HEK293 (cell line): ENCODE measurements around the gene STIP1.

ENCODE experiments used
- CTCF ChIA-PET: fragments of 350-600 bp; formaldehyde crosslinking; extraction: SDS; loops from one replicate; lab custom pipeline; 2021; ENCODE audit warnings: antibody characterized with exemption; lab: Yijun Ruan, JAX
- POLR2A ChIA-PET: fragments of 300-600 bp; formaldehyde crosslinking; extraction: SDS; loops from one replicate; lab custom pipeline; 2020; ENCODE audit warnings: antibody characterized with exemption, inconsistent platforms; lab: Yijun Ruan, JAX
- H3K27ac ChIP-seq: fragments of 200-500 bp; sonication (Bioruptor generic); 2 replicates; pipeline ENCODE4 v1.5.1; 2014; ENCODE audit warnings: low read depth, low read length, control low read depth, inconsistent platforms; ENCODE audit errors: extremely low read depth
- H3K36me3 ChIP-seq, 2 experiments: fragments of 200-500 bp in 1 of 2; sonication (Bioruptor generic) in 1 of 2; 1 replicate in 1 of 2; 2 replicates in 1 of 2; pipeline ENCODE4 v1.5.1; 2014 to 2017; ENCODE audit warnings: inconsistent platforms in 2 of 2, low read length in 2 of 2; ENCODE audit not compliant: control insufficient read depth in 2 of 2, insufficient read depth in 1 of 2
- H3K4me1 ChIP-seq: fragments of 200-500 bp; sonication (Bioruptor generic); 2 replicates; pipeline ENCODE4 v1.5.1; 2014; ENCODE audit warnings: mild to moderate bottlenecking, low read length, inconsistent platforms; ENCODE audit not compliant: control insufficient read depth, insufficient read depth
- H3K4me3 ChIP-seq: 2 replicates; pipeline ENCODE4 v1.5.1; 2011; ENCODE audit warnings: low read depth, mild to moderate bottlenecking, control low read depth, low read length, moderate library complexity
- H3K9me3 ChIP-seq: fragments of 200-500 bp; sonication (Bioruptor generic); 2 replicates; pipeline ENCODE4 v1.5.1; 2014; ENCODE audit warnings: low read depth, low read length, inconsistent platforms; ENCODE audit not compliant: control insufficient read depth, insufficient read depth
- CTCF ChIP-seq: fragments of 450-650 bp; formaldehyde crosslinking; IDR thresholded peaks from 2 replicates; pipeline ENCODE4 v1.5.1; 2016; ENCODE audit warnings: missing biosample characterization, missing genetic modification characterization
- GLI4 ChIP-seq: fragments of 450-650 bp; formaldehyde crosslinking; IDR thresholded peaks from 2 replicates; pipeline ENCODE4 v1.5.1; 2016; ENCODE audit warnings: missing biosample characterization, missing genetic modification characterization
- GLIS2 ChIP-seq: fragments of 450-650 bp; formaldehyde crosslinking; IDR thresholded peaks from 2 replicates; pipeline ENCODE4 v1.5.1; 2016; ENCODE audit warnings: missing biosample characterization, missing genetic modification characterization
- HIC1 ChIP-seq: fragments of 450-650 bp; formaldehyde crosslinking; IDR thresholded peaks from 2 replicates; pipeline ENCODE4 v1.5.1; 2016; ENCODE audit warnings: missing biosample characterization, missing genetic modification characterization
- KLF9 ChIP-seq: fragments of 450-650 bp; formaldehyde crosslinking; IDR thresholded peaks from 2 replicates; pipeline ENCODE4 v1.5.1; 2016; ENCODE audit warnings: missing biosample characterization, missing genetic modification characterization, low read depth
- REST ChIP-seq: fragments of 450-650 bp; formaldehyde crosslinking; IDR thresholded peaks from 2 replicates; pipeline ENCODE4 v1.5.1; 2016; ENCODE audit warnings: missing biosample characterization, missing genetic modification characterization
- SP3 ChIP-seq: fragments of 450-650 bp; formaldehyde crosslinking; IDR thresholded peaks from 2 replicates; pipeline ENCODE4 v1.5.1; 2016; ENCODE audit warnings: missing biosample characterization, missing genetic modification characterization
- ZBTB17 ChIP-seq: fragments of 450-650 bp; formaldehyde crosslinking; IDR thresholded peaks from 2 replicates; pipeline ENCODE4 v1.5.1; 2016; ENCODE audit warnings: missing biosample characterization, missing genetic modification characterization
- ZBTB26 ChIP-seq: fragments of 450-650 bp; formaldehyde crosslinking; optimal IDR thresholded peaks from 2 replicates; pipeline ENCODE3; 2016; ENCODE audit warnings: missing biosample characterization, mild to moderate bottlenecking, missing genetic modification characterization
- ZEB2 ChIP-seq: fragments of 450-650 bp; formaldehyde crosslinking; IDR thresholded peaks from 2 replicates; pipeline ENCODE4 v1.5.1; 2016; ENCODE audit warnings: missing biosample characterization, missing genetic modification characterization
- ZFHX2 ChIP-seq: fragments of 450-650 bp; formaldehyde crosslinking; conservative IDR thresholded peaks from 2 replicates; pipeline ENCODE4 v1.5.1; 2016; ENCODE audit warnings: missing biosample characterization, missing genetic modification characterization
- ZNF174 ChIP-seq: fragments of 450-650 bp; formaldehyde crosslinking; IDR thresholded peaks from 2 replicates; pipeline ENCODE4 v1.5.0; 2017; ENCODE audit warnings: missing biosample characterization, mild to moderate bottlenecking, missing genetic modification characterization
- ZNF2 ChIP-seq: fragments of 450-650 bp; formaldehyde crosslinking; IDR thresholded peaks from 2 replicates; pipeline ENCODE4 v1.5.1; 2016; ENCODE audit warnings: missing biosample characterization, missing genetic modification characterization
- ZNF214 ChIP-seq: fragments of 450-650 bp; formaldehyde crosslinking; IDR thresholded peaks from 2 replicates; pipeline ENCODE4 v1.5.1; 2017; ENCODE audit warnings: missing biosample characterization, mild to moderate bottlenecking, missing genetic modification characterization, borderline replicate concordance
- ZNF24 ChIP-seq: fragments of 450-650 bp; formaldehyde crosslinking; IDR thresholded peaks from 2 replicates; pipeline ENCODE4 v1.5.1; 2016; ENCODE audit warnings: missing biosample characterization, missing genetic modification characterization
- ZNF335 ChIP-seq: fragments of 450-650 bp; formaldehyde crosslinking; conservative IDR thresholded peaks from 2 replicates; pipeline ENCODE4 v1.5.1; 2016; ENCODE audit warnings: missing biosample characterization, missing genetic modification characterization
- ZNF777 ChIP-seq: fragments of 450-650 bp; formaldehyde crosslinking; IDR thresholded peaks from 2 replicates; pipeline ENCODE4 v1.5.1; 2017; ENCODE audit warnings: missing biosample characterization, missing genetic modification characterization, borderline replicate concordance
- ZSCAN23 ChIP-seq: fragments of 450-650 bp; formaldehyde crosslinking; IDR thresholded peaks from 2 replicates; pipeline ENCODE4 v1.5.1; 2016; ENCODE audit warnings: missing biosample characterization, missing genetic modification characterization
- TF ChIP-seq, protein P1 (sequence below): fragments of 450-650 bp; formaldehyde crosslinking; IDR thresholded peaks from 2 replicates; pipeline ENCODE4 v1.5.1; 2016; ENCODE audit warnings: missing biosample characterization, missing genetic modification characterization

Gene STIP1

GRCh38 chr11:64240435-64241240, 54.7 kb downstream of the STIP1 start, which contains the start of gene FKBP2 (continued):
- peak; percentile 65 for TF ChIP-seq REST (tag by site-specific recombination)

DNA sequence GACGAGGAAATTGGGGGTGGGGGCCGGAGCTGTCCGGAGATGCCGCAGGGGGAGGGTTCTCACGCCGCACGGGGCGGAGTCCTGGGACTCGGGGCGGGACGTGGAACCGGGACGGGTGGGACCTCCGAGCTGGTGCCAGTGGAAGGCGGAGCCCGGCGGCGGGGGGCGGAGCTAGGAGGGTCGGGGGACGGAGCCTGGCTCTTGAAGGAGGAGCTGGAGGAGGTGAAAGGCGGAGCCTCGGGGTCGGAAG, 55.2 kb downstream of the STIP1 start:
- no peaks in the 10 kb centered on the region for H3K9me3 ChIP-seq
- peak overlapping the region; percentile 75 for H3K4me3 ChIP-seq
- ChIA-PET CTCF (interaction anchor here (0.6 to 1.2 kb wide), 8 partner anchors 9 to 788 kb away, joined by 3 to 5 read pairs (median 4); no protein-coding TSS in a partner anchor), POLR2A (interaction anchor here (0.7 to 7.2 kb wide), 19 partner anchors 9 to 537 kb away, joined by 3 to 96 read pairs (median 7); partner anchors contain the start of genes BAD, CATSPERZ, ESRRA and NUDT22)
- peak; percentile 40; the same call in 1 of the 2 replicates for TF ChIP-seq ZEB2 (tag by site-specific recombination)
- peak; percentile 21; the same call in 1 of the 2 replicates for TF ChIP-seq HIC1 (tag by site-specific recombination)
- no peak for TF ChIP-seq KLF9 (tag by site-specific recombination)
- TF ChIP-seq ZBTB26 = peak; percentile 56
- no peak for TF ChIP-seq ZNF2 (tag by site-specific recombination)
- peak; percentile 91 for TF ChIP-seq SP3 (tag by site-specific recombination)
- H3K36me3 ChIP-seq = peaks cover 0 to 45% of the 10 kb centered on the region in 2 experiments; a peak in 1 of 3 replicates
- H3K4me1 ChIP-seq = no peaks in the 10 kb centered on the region
- peak overlapping the region; percentile 55 for H3K27ac ChIP-seq

DNA sequence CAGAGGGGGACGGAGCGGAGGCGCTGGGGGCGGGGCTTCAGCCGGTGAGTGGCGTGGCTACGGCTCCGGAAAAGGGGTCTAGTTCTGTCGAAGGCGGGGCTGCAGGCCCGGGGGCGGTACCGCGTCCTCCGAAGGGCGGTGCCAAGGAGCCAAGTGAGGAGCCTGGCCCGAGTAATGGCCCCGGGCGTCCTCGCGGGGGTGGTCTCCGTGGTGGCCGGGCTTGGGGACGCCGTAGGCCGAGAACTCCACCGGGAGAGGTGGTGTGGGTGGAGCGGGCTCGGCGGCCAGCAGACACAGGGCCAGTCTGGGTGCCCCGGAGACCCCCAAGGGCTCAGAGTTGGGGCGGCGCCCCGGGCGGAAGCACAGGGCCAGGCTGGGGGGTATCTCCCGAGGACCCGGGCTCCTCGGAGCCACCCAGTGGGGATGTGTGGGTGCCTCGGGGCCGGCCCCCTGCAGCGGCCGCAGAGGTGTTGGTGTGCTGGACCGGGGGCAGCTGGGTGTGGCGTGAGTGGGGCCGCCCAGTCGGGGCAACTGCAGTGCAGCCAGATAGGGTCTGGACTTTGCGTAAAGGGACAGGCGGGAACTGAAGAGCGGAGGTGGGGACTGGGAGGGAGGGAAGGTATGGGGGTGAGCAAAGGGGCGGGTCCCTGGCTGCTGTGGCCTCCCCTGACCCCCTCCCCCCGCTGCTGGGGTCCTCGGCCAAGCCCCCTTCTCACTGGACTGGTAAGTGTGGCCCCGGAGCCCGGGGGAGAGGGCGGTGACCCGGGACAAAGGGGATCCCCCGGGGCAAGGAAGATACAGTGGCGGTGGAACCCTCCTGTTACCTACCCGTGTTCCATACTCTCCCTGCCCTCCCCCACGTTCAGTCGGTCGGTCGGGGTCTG, 55.8 kb downstream of the STIP1 start:
- Histone ChIP-seq H3K36me3 (peaks cover 0 to 43% of the 10 kb centered on the region in 2 experiments; a peak in 1 of 3 replicates), H3K4me3 (peak overlapping the region; percentile 75), H3K9me3 (no peaks in the 10 kb centered on the region), H3K27ac (peak overlapping the region; percentile 83; the same call in 1 of the 2 replicates), H3K4me1 (no peaks in the 10 kb centered on the region)
- ChIA-PET CTCF (interaction anchor here (0.6 to 2.2 kb wide), 11 partner anchors 9 to 959 kb away, joined by 3 to 13 read pairs (median 4); no protein-coding TSS in a partner anchor), POLR2A (interaction anchor here (0.7 to 7.2 kb wide), 21 partner anchors 8 to 537 kb away, joined by 3 to 96 read pairs (median 6); partner anchors contain the start of genes BAD, CATSPERZ, ESRRA and NUDT22)
- no peak for TF ChIP-seq ZBTB17
- TF ChIP-seq CTCF (tag by site-specific recombination) = peak; percentile 42; the same call in 1 of the 2 replicates
- TF ChIP-seq ZNF174 (tag by site-specific recombination) = no peak
- no peak for TF ChIP-seq ZSCAN23
- no peak for TF ChIP-seq ZNF24 (tag by site-specific recombination)
- no peak for TF ChIP-seq ZNF777
- peak; percentile 90 for TF ChIP-seq ZFHX2 (tag by site-specific recombination)
- peak; percentile 83 for TF ChIP-seq ZNF335 (tag by site-specific recombination)
- TF ChIP-seq GLIS2 (tag by site-specific recombination) = peak; percentile 99
- TF ChIP-seq, protein P1, sequence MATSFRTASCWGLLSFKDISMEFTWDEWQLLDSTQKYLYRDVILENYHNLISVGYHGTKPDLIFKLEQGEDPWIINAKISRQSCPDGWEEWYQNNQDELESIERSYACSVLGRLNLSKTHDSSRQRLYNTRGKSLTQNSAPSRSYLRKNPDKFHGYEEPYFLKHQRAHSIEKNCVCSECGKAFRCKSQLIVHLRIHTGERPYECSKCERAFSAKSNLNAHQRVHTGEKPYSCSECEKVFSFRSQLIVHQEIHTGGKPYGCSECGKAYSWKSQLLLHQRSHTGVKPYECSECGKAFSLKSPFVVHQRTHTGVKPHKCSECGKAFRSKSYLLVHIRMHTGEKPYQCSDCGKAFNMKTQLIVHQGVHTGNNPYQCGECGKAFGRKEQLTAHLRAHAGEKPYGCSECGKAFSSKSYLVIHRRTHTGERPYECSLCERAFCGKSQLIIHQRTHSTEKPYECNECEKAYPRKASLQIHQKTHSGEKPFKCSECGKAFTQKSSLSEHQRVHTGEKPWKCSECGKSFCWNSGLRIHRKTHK = no peak
- no peak for TF ChIP-seq GLI4 (tag by site-specific recombination)
- no peak for TF ChIP-seq ZNF214 (tag by site-specific recombination)
